SU-DHL-6 (cell line): ENCODE data around the gene DOCK3.

Source experiments
- EZH2phosphoT487 ChIP-seq: fragments of 200-600 bp; sonication (generic), shearing (Covaris generic); conservative IDR thresholded peaks from 2 replicates; pipeline ENCODE4 v1.6.1; 2018; ENCODE audit warnings: mild to moderate bottlenecking, antibody characterized with exemption, low read length, moderate library complexity, mixed read lengths
- TF ChIP-seq, protein P1 (sequence below): fragments of 200-600 bp; sonication (generic); IDR thresholded peaks from one replicate; pipeline ENCODE4 v1.5.1; 2017; ENCODE audit warnings: antibody characterized with exemption, mild to moderate bottlenecking, low read length, moderate library complexity; ENCODE audit not compliant: insufficient read depth, poor library complexity, severe bottlenecking

DNA sequence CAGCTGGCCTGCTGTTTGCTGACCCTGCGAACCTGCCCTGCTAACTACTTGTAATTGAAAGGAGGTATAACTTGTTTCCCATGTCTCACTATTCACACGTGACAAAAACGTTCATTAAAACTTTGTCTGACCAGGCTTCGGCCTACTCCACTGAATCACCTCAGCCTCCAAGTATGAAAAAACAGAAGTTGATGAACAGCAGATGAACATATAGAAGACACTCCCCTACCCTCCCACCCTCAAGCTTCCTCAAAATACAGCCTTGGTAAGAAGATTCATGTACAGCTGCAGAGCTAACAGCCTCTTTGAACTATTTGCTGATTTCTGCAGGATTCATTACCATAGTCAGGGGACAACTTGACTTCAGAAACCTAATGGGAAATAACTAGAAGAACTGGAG is 727.0 kb downstream of the DOCK3 start:
- TF ChIP-seq, protein P1, sequence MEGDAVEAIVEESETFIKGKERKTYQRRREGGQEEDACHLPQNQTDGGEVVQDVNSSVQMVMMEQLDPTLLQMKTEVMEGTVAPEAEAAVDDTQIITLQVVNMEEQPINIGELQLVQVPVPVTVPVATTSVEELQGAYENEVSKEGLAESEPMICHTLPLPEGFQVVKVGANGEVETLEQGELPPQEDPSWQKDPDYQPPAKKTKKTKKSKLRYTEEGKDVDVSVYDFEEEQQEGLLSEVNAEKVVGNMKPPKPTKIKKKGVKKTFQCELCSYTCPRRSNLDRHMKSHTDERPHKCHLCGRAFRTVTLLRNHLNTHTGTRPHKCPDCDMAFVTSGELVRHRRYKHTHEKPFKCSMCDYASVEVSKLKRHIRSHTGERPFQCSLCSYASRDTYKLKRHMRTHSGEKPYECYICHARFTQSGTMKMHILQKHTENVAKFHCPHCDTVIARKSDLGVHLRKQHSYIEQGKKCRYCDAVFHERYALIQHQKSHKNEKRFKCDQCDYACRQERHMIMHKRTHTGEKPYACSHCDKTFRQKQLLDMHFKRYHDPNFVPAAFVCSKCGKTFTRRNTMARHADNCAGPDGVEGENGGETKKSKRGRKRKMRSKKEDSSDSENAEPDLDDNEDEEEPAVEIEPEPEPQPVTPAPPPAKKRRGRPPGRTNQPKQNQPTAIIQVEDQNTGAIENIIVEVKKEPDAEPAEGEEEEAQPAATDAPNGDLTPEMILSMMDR = no peak
- TF ChIP-seq EZH2phosphoT487 = no peak
